Bronchial epithelial cell (primary cell): ENCODE data around the gene RALGDS. TPM values are rescaled to one million over a fixed set of nuclear protein-coding genes. Genes with fewer than 3 reads are reported as not detected.

ENCODE experiments used
- DNase-seq: peaks from one replicate; pipeline ENCODE4 v3.0.0-alpha.2; 2010; ENCODE audit warnings: low read depth
- FAIRE-seq: peaks from 2 replicates; lab custom pipeline; 2011; peaks lifted over from hg19 to GRCh38; lab: Jason Lieb, UNC
- H3K27me3 ChIP-seq: 2 replicates; pipeline ENCODE4 v1.5.1; 2011; ENCODE audit warnings: low read length; ENCODE audit not compliant: control insufficient read depth, insufficient read depth
- H3K36me3 ChIP-seq: 2 replicates; pipeline ENCODE4 v1.5.1; 2011; ENCODE audit warnings: low read length; ENCODE audit not compliant: control insufficient read depth, insufficient read depth
- H3K4me3 ChIP-seq: 2 replicates; pipeline ENCODE4 v1.5.1; 2011; ENCODE audit warnings: mild to moderate bottlenecking, low read depth, low read length, control low read depth
- total RNA-seq: library from RNA; depleted of rRNA; stranded (reverse); fragments of >200 nt; gene quantifications from 2 replicates; pipeline ENCODE4 v1.2.1, GENCODE V29; 2014
- TF ChIP-seq, protein P1 (sequence below): IDR thresholded peaks from 2 replicates; pipeline ENCODE4 v1.5.1; 2011; ENCODE audit warnings: mild to moderate bottlenecking, moderate library complexity, low read length, control low read depth, inconsistent platforms; ENCODE audit not compliant: insufficient read depth, severe bottlenecking

The RALGDS gene
- total RNA-seq, 1 donor from 2014 or later, result 18.7 TPM

DNA sequence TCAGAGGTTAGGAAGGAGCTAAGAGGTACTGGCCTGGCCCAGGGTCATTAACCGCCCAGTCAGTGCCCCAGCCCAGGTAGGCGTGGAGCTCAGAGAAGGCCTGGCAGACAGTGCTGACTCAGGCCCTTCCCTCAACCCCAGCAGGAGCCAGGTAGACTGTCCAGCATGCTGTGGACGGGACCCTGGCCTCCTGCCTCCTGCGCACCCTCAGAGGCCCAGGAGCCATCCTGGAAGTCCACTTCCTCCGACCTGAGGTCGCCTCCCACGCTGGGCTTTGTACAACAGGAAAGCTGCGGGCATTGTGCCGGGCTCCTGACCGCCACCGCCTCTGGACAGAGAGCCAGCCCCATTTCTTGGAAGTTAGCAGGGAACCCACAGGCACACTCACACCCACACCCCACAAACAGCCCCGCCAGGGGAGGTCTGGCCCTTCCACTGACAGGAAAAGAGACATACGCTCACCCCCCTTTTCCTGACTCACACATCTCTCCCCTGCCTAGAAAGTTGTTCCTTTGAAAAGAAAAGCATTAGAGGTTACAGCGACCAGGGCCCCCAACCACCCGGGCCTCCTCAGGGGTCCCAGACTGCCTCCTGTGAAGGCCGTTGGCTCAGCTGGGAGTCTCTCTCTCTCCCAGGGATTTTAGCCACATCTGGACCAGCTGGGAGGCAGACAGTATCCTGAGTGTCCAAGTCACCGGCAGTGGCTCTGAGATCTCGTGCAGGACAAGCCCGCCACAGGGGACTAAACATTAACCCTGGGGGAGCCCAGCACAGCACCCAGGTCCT lies 7.7 kb downstream of the RALGDS start:
- DNase-seq (no peak), FAIRE-seq (no peak)
- TF ChIP-seq, protein P1, sequence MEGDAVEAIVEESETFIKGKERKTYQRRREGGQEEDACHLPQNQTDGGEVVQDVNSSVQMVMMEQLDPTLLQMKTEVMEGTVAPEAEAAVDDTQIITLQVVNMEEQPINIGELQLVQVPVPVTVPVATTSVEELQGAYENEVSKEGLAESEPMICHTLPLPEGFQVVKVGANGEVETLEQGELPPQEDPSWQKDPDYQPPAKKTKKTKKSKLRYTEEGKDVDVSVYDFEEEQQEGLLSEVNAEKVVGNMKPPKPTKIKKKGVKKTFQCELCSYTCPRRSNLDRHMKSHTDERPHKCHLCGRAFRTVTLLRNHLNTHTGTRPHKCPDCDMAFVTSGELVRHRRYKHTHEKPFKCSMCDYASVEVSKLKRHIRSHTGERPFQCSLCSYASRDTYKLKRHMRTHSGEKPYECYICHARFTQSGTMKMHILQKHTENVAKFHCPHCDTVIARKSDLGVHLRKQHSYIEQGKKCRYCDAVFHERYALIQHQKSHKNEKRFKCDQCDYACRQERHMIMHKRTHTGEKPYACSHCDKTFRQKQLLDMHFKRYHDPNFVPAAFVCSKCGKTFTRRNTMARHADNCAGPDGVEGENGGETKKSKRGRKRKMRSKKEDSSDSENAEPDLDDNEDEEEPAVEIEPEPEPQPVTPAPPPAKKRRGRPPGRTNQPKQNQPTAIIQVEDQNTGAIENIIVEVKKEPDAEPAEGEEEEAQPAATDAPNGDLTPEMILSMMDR, result no peak
- no peak overlapping the region for H3K4me3 ChIP-seq
- peaks cover 43% of the 10 kb centered on the region for H3K36me3 ChIP-seq
- H3K27me3 ChIP-seq, result no peaks in the 10 kb centered on the region

DNA sequence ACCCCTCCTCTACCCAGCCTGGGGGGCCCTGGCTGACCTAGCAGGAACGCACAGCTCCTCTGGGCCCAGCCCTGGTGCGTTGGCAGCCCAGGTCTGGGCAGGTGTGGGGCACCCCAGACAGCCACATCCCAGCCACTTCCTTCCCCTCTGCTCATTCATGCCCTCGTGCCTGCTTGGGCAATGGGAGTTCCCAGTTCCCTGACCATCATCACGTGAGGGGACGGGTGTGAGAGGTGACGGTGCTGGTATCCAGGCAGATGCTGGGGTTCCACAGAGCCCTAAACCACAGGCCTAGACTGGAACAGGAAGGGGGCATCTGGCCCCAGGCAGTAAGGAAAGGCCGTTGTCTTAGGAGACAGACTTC lies 8.4 kb downstream of the RALGDS start:
- H3K36me3 ChIP-seq, result peaks cover 49% of the 10 kb centered on the region
- no peak overlapping the region for H3K4me3 ChIP-seq
- TF ChIP-seq, protein P1, result no peak
- H3K27me3 ChIP-seq, result no peaks in the 10 kb centered on the region
- DNase-seq (no peak), FAIRE-seq (no peak)

DNA sequence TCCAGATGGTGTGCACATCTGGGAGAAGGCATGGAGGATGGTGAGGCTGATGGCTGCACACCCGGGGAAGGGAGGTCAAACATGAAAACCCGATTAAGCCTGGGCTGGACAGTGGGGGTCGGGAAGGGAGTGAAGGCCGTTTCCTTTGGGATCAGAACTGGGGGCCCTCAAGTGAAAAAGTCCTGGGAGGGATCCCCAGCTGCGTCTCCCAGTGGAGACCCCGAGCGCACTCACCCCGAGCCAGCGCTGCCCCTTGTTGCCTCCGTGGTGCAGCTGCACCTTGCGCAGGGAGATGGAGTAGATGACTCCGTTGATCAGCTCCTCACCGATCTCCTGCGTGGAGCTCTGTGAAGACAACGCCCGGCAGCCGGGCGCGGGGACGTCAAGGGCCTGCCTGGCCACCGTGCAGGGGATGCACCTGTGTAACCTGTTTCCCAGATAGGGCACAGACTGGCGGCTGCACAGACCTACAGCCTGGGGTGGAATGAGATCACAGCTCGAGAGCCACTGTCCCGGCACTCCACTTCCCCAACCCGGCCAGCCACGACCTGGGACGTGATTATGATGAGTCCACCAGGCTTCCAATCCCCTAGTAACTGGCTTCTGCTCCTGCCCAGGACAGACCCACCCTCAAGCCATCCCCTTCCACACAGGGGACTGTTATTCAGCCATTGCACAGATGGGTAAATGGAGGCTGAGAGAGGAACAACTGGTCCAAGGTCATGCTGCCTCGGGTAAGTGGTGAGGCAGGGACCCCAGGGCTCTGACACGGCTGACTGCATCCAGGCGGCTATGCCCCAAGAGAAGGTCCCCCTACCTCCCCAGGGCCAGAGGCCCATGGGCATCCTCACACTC lies 9.0 kb downstream of the RALGDS start:
- DNase-seq (no peak), FAIRE-seq (no peak)
- TF ChIP-seq, protein P1, result no peak
- Histone ChIP-seq H3K27me3 (no peaks in the 10 kb centered on the region), H3K36me3 (peaks cover 48% of the 10 kb centered on the region), H3K4me3 (no peak overlapping the region)

DNA sequence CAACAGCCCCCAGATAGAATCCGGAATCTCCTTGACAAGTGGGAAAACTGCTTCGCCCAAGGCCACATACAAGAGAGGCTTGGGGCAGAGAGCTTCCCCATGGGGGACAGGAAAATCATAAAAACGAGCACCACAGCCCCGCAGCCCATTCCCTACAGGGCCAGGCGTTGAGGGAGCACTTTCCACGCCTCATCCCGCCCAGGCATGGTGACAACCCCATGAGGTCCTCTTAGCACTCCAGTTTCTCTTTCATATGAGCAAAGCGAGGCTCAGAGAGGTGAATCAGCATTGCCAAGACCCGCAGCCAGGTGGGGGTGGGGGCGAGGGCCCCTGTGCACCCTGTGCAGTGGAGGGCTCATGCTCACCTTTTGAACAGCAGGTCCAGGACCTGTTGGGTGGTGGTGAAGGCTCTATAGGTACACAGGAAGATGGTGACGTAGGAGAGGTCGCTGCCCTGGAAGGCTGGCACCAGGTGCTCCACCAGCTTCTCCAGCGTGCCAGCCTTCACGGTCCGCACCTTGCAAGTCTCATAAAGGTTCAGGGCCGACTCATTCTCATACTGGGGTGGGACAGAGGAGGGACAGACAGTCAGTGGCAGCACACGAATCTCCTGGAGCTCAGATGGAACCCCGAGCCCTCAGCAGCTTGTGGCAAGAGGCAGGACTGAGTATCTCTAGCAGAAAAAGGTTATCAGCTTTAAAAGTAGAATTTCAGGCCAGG lies 10.9 kb downstream of the RALGDS start:
- TF ChIP-seq, protein P1, result no peak
- FAIRE-seq (no peak), DNase-seq (no peak)
- Histone ChIP-seq H3K4me3 (no peak overlapping the region), H3K27me3 (no peaks in the 10 kb centered on the region), H3K36me3 (peaks cover 53% of the 10 kb centered on the region)

GRCh38 chr9:133108794-133109641 lies 12.0 kb downstream of the RALGDS start:
- DNase-seq (no peak), FAIRE-seq (no peak)
- H3K36me3 ChIP-seq, result peaks cover 54% of the 10 kb centered on the region
- no peak overlapping the region for H3K4me3 ChIP-seq
- TF ChIP-seq, protein P1, result no peak
- no peaks in the 10 kb centered on the region for H3K27me3 ChIP-seq
